ENCODE results near the gene RRBP1.

GRCh38 chr20:17590245-17590644 is 91.8 kb downstream of the RRBP1 start:
- no peak for TF ChIP-seq CTCF (IDR thresholded peaks at IDR 0.05)
- TF ChIP-seq POLR2A (IDR thresholded peaks at IDR 0.05): no peak
- no peak for TF ChIP-seq POLR2AphosphoS5 (IDR thresholded peaks at IDR 0.05)

Measured in breast epithelium (tissue), 3 donors.